Kidney epithelial cell (primary cell): ENCODE data around the gene CHI3L2. TPM values are rescaled to one million over a fixed set of nuclear protein-coding genes. Genes with fewer than 3 reads are reported as not detected.

Experiments
- DNase-seq: peaks from one replicate; pipeline ENCODE4 v3.0.0-alpha.2; 2010; ENCODE audit warnings: low read depth
- H3K27me3 ChIP-seq: 2 replicates; pipeline ENCODE4 v1.6.0; 2011; ENCODE audit warnings: low read length; ENCODE audit not compliant: control insufficient read depth, insufficient read depth
- H3K36me3 ChIP-seq: 2 replicates; pipeline ENCODE4 v1.5.1; 2011; ENCODE audit warnings: low read length; ENCODE audit not compliant: control insufficient read depth, insufficient read depth
- H3K4me3 ChIP-seq: 2 replicates; pipeline ENCODE4 v1.5.1; 2011; ENCODE audit warnings: low read depth, mild to moderate bottlenecking, control low read depth, low read length
- CTCF ChIP-seq: IDR thresholded peaks from 2 replicates; pipeline ENCODE4 v1.5.1; 2011; ENCODE audit warnings: mild to moderate bottlenecking, moderate library complexity, low read length, control low read depth, inconsistent platforms; ENCODE audit not compliant: insufficient read depth, poor library complexity, severe bottlenecking
- total RNA-seq: library from RNA; depleted of rRNA; stranded (reverse); fragments of >200 nt; gene quantifications from 2 replicates; pipeline ENCODE4 v1.2.3, GENCODE V29; 2015

Gene CHI3L2, protein sequence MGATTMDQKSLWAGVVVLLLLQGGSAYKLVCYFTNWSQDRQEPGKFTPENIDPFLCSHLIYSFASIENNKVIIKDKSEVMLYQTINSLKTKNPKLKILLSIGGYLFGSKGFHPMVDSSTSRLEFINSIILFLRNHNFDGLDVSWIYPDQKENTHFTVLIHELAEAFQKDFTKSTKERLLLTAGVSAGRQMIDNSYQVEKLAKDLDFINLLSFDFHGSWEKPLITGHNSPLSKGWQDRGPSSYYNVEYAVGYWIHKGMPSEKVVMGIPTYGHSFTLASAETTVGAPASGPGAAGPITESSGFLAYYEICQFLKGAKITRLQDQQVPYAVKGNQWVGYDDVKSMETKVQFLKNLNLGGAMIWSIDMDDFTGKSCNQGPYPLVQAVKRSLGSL
- total RNA-seq: 3.2 and 7.5 TPM in 2 replicates

DNA sequence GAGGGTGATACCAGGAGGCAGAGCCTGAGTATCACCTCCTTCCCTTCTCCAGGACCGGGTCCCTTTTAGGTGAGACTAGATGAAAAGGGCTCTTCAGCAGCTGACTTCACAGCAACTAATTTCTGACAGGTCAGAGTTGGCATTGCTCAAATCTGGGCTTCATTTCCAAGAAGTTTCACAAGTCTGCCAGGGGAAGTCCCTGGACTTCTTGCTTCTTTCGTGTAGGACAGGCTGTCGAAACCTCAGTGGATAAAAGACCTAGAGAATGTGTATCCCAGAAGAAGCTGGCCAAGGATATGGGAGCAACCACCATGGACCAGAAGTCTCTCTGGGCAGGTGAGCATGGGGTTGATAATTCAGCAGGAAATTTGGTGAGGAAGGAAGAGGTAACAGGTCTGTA is at the start of gene CHI3L2:
Gene CHI3L2 (plus strand): TSS at position 280 of the 400 bp plus-strand sequence. CDS start 17 bp downstream, at position 297.
- Histone ChIP-seq H3K27me3 (no peaks in the 10 kb centered on the region), H3K4me3 (no peak within 1 kb of the TSS), H3K36me3 (no peaks in the 10 kb centered on the region)
- no peak for DNase-seq
- TF ChIP-seq CTCF: no peak

DNA sequence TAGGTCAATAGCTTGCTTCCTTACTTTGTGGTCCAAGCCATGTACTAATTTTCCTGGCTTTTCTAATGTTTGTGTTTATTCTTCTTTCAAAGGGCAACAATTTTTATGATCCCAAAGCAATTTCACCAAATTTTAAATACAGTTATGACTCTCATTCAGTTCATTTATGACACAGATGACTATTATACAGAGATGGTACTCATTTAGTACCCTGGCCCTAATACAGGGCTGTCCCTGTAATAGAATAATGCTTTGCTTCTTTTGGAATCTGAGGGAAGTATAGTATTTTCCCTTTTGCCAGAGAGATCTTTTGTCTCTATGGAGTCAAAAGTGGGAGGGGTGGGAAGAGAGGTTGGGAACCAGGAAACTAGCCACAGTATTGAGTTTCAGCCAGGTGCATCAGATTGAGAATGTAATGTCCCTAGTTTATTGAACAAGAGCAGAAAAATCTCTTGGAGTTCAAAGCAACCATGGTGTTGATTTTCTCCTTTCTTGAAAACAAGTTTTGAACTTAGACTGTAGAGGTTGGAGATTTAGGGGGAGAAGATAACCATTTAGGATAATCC is 47.5 kb upstream of the CHI3L2 start:
- DNase-seq: no peak
- no peaks in the 10 kb centered on the region for H3K27me3 ChIP-seq
- H3K36me3 ChIP-seq: no peaks in the 10 kb centered on the region
- TF ChIP-seq CTCF: no peak
- H3K4me3 ChIP-seq: no peak overlapping the region

DNA sequence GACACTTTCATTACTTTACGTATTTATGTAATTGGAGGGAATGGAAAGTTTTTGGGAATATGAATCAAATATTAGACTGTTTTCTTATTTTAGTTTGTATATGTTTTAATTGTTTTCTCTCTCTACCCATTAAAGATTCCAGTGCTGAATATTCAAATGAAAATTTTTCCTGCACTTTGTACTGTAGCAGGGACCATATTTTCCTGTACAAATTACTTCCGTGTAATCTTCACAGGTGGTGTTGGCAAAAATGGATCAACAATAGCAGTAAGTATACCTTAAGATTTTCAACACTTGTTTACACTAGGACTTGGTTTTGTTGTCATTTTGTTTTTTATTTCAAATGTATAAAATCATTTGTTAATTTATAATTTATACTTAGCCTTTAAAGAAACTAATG is 45.5 kb upstream of the CHI3L2 start:
- Histone ChIP-seq H3K36me3 (no peaks in the 10 kb centered on the region), H3K27me3 (no peaks in the 10 kb centered on the region), H3K4me3 (no peak overlapping the region)
- no peak for TF ChIP-seq CTCF
- DNase-seq: no peak

GRCh38 chr1:111183308-111184069 is 44.0 kb upstream of the CHI3L2 start:
- H3K27me3 ChIP-seq: no peaks in the 10 kb centered on the region
- TF ChIP-seq CTCF: no peak
- H3K36me3 ChIP-seq: no peaks in the 10 kb centered on the region
- DNase-seq: no peak
- no peak overlapping the region for H3K4me3 ChIP-seq

- DNase-seq: no peak
- no peak for TF ChIP-seq CTCF
- Histone ChIP-seq H3K36me3 (no peaks in the 10 kb centered on the region), H3K27me3 (no peaks in the 10 kb centered on the region), H3K4me3 (no peak overlapping the region)
These were observed 42.9 kb upstream of the CHI3L2 start for GRCh38 chr1:111184663-111185062.
